ENCODE data around the gene UFSP2. TPM values are rescaled to one million over a fixed set of nuclear protein-coding genes. Genes with fewer than 3 reads are reported as not detected.
"Not testable (repeated sequence)": the region's sequence is repeated elsewhere in the genome, so short reads cannot be mapped to it uniquely, and the experiment has no call there.

Gene UFSP2
- total RNA-seq, 1 donor from 2014 or later: 26.4 TPM

DNA sequence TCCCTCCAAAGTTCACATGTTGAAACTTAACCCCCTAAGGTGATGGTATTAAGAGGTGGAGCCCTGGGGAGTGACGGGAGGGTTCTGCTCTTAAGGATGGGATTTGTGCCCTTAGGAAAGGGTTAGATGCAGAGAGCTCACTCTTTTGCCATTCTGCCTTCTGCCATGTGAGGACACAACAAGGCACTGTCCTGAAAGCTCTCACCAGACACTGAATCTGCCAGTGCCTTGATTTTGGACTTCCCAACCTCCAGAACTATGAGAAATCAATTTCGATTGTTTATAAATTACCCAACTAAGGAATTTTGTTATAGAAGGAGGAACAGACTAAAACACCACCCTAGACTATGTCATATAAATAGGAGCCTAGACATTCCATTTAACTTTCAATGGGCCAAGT, 41.7 kb downstream of the UFSP2 start:
- DNase-seq (ENCODE audit: low read depth in 2 of 2): no peak

DNA sequence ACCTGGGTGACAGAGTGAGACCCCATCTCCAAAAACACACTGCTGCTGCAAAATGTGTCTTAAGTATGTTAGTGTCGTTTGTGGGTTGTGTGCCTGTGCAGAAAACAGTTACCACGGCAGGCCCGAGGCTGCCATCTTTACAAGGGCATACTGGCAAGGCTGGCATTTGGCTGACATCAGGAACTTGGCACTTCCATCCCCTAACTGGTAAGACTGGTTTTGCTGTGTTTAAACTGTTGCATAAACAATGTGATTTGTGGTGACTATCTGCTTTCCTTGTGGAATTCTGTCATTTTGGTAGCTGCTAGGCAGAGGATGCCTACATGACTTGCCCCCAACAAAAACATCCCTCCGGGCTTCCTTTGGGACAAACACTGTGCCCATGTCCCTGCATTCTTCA, 42.3 kb downstream of the UFSP2 start:
- no peak for DNase-seq (ENCODE audit: low read depth in 2 of 2)

DNA sequence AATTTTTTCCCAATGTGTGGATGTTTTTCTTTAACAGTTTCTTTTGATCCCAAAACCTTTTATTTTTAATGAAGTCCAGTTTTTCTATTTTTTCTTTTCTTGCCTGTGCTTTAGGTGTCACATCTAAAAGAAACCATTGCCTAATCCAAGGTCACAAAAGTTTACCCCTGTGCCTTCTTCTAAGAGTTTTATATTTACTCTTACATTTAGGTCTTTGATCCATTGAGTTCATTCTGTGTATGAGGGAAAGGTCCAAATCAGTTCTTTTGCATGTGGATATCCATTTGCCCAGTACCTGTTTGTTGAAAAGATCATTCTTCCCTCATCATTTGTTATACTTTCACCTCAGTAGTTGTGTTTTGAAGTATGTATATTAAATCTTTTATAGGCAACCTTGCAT, 43.0 kb downstream of the UFSP2 start:
- DNase-seq (ENCODE audit: low read depth in 2 of 2): no peak

DNA sequence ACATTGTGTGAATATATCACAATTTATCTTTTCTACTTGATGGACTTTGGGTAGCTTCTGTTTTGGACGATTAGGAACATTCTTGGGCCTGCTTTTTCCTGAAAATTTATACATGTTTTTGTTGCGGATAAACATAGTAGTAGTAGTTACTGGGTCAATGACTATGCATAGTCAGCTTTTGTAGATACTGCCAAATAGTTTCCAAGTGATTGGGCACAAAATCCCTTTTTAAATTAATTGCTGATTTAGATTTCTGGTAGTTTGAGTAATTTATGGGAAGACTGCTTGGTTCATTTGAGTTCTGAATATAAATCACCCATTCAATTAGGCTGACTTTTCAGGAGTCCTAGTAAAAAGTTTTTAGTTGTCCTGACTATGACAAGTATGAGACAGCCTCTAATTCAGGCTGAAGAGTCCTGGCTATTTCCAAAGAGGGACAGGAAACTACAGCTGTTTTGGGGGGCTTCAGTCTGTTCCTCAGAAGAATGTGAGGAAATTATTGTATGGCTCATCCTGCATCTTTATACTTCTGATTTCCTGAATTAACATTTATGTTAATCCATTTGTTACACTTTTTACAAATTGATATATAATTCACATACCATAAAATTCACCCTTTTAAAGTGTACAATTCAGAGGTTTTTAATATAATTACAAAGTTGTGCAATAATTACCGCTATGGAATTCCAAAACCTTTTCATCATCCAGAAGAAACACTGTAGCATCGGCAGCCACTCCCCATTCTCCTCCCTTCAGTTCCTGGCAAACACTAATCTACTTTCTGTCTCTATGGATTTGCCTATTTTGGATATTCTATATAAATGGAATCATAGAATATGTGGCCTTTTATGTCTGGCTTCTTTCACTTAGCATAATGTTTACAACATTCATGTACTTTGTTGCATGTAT, 44.2 kb downstream of the UFSP2 start:
- DNase-seq (ENCODE audit: low read depth in 2 of 2): no peak

DNA sequence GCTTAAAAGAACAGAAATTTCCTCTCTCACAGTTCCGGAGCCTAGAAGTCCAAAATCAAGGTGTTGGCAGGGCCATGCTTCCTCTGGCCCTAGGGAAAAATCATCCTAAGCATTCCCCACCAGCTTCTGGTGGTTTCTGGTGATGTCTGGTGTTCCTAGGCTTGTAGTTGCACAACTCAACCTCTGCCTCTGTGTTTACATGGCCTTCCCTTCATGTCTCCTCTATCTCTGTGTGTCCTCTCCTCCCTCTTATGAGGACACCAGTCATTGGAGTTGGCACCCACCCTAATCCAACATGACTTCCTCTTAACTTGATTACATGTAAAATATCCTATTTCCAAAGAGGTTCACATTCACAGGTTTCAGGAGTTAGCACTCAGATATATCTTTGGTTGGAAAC, 45.4 kb downstream of the UFSP2 start:
- no peak for DNase-seq (ENCODE audit: low read depth in 2 of 2)

DNA sequence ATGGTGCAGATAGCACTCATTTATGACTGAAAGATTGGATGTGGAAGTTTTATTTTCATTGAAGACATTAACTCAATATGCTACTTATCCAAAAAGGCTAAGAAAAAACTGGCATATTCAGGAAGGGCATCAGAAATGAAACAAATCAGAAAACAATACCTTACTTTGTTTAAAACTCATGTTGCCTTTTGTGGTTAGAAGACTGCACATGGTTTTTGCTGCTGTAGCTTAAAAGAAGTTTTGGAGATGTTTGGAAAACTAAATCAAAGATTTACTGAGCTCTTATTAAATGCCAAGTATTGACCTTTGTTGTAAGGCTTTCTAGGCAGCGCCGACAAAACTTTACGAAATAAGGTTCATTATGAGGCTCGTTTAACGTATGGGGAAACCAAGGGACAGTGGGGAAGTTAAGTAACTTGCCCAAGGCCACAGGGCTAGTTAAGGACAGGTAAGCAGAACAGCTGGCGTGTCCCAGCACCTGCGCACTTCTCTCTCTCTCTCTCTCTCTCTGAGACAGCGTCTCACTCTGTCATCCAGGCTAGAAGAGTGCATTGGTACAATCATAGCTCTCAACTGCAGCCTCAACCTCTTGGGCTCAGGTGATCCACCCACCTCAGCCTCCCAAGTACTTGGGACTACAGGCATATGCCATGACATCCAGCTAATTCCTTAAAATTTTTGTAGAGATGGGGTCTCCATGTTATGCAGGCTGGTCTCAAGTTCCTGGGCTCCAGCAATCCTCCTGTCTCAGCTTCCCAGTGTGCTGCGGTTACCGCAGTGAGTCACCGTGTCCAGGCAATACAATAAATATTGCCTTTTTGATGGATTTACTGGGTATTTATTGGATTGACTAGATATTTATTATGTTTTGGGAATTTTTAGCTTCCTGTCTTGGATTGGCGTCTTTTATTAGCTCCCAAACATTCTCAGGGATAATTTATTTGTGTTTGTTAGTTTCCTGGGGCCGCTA, 46.2 kb downstream of the UFSP2 start:
- no peak for DNase-seq (ENCODE audit: low read depth in 2 of 2)

DNA sequence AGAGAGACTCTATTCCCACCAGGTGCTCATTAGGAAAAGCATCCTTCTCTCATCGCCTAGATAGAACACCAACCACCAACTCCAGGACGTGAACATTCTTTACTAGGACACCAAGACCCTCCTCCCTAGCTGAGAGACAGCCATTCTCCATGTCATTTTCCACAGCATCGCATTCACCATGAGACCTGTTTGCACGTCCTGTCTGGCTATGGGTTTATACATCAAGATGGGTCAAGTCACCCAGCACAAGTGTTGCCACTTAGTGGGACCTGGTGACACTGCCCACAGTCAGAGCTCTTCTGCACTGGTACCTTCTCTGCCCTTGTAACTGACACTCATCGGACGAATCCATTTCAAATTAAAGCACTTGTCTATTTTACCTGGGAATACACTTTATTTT, 47.5 kb downstream of the UFSP2 start:
- no peak for DNase-seq (ENCODE audit: low read depth in 2 of 2)

DNA sequence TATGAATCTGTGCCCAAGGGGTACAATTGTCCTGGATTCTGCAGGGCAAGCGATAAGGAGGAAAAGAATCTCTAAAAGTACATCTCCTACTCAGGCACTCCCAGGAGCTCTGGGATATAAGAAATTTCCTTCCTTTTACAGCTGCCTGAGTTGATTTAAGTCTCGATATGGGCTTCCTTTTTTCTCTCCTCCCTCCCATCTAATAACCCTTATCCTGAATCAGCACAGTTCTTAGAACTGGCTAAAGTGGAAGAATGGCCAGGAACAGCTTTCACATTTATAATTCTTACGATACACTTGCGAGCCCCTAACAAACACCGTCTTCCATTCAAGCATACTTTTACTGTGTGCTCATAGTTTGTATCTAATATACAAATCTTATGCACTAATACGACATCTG, 51.2 kb downstream of the UFSP2 start:
- DNase-seq (ENCODE audit: low read depth in 2 of 2): no peak

DNA sequence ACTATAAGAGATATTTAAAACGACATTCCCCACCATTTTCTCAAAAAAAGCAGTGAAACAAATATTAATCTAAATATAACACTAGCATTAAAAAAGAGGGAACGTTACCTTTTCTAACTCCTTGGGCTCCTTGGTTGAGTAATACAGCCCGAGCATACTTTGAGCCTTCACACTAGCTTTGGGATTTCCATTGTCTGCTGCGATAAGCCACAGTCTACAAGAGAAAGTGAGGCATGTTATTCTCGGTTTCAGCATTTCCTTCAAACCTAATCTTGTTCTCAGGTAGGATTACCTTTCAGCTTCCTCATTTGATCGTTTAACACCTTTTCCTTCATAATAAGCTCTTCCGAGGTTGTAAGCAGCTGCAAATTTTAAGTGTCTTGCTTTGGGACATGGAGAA, 51.7 kb downstream of the UFSP2 start:
- no peak for DNase-seq (ENCODE audit: low read depth in 2 of 2)

DNA sequence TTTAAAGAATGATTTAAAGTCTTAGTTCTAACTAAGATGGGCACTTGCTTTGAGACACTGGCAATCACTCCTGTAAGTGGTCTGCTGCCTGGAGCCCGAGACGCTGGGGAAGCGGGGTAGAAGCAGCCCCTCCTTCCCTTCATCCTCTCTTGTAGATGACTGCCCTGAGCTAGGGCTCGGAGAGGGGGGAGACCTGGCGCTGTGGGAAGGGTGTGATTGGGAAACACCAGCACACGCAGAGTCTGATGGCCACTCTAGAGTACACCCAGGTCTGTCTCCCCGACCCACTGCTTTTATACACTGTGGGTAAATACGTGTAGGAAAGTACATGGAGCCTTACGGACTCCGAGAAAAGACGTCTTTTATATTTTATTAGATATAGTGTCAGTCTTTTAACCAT, 54.1 kb downstream of the UFSP2 start:
- DNase-seq (ENCODE audit: low read depth in 2 of 2): no peak

DNA sequence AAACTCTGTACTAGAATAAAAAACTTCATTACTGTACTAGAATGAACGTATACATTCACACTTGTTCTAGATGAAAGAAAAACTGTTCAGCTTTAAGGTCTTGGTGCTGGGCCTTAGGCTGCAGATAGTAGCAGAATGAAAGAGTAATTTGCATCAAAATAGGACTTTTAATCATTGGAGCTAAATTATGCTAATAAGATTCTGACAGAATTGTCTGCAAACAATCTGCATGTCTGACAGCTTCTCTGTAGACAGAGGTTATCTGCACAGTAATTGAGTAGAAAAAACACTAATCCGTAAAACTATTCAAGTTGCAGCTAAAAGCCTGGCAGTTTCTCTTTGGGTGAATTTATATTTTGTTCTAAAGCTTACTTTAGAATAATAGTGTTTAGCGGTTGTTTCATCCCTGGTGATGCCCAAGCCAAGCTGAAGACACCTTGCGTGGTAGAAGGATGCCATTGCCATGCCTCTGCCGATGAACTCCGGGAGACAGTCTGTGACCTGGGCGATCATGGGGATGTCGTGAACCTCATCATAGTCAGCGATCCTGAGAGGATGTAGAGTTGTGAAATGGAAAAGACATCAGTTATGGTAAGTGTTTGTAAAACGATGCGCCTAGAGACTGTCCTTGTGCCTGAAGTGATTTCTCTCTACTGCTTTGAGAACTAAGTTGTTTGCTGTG, 55.4 kb downstream of the UFSP2 start:
- DNase-seq (ENCODE audit: low read depth in 2 of 2): no peak

DNA sequence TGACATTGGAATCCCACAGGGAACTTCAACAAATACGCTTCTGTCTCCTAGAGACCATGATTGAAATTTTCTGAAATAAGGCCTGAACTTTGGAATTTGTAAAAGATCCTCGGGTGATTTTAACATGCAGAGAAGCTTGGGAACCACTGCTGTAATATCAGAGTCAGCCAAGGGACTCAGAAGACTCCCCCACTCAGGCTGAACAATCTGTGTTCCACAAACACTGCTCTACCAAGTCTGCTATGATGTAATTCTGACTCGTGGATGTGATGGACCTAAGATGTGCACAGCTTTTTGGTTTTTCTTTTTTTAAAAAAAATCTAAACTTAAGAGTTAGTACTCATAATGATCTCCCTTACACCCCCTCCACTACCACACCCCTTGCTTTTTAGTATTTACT, 56.0 kb downstream of the UFSP2 start:
- no peak for DNase-seq (ENCODE audit: low read depth in 2 of 2)

DNA sequence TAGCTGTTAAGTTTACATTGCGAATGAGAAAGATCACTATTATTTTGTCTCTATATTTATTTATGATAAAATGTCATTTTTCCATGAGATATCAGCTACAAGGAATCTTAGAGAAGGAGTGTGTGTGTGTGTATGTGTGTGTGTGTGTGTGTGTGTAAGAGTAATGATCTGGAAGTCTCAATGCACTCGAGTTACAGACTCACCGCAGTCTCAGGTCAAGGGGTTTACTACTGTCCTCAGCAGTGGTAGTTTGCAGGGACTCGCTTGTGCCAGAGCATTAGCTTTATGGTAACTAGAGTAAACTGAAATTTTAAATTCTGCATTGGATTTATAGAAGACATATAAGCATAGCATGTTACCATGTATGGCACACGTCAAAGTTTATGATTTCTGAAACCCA, 60.9 kb downstream of the UFSP2 start:
- DNase-seq (ENCODE audit: low read depth in 2 of 2): no peak

DNA sequence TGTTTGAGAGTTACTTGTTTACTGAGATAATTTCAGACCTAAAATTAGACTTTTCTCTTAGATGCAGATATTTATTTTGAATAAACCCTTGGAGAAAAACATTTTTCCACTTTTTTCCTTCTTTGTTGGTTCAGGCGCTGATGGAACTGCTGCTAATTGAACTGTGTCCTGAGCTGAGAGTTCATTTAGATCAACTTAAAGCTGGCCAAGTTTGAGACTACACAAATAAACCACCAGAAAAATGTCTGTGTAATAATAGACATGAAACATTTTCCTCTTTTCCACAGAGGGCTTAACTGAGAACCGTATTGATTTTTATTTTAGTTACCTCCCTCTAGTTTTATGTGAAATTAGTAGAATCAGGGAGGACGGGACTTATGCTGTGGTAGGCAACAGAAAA, 62.5 kb downstream of the UFSP2 start:
- DNase-seq (ENCODE audit: low read depth in 2 of 2): no peak

DNA sequence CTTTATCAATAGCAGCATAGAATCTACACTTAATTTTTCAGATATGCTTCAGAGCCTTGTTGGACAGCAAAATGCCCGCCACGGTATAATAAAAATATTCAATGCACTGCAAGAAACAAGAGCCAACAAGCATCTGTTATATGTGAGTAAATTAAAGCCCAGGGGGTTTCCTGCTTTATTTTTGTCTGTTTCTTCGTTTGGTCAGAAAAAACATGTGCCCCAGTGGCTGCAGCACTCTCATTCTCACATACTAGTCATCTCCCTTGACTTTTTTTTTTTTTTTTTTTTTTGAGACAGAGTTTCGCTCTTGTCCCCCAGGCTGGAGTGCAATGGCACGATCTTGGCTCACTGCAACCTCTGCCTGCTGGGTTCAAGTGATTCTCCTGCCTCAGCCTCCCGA, 63.2 kb downstream of the UFSP2 start:
- DNase-seq (ENCODE audit: low read depth in 2 of 2): not testable (repeated sequence)

DNA sequence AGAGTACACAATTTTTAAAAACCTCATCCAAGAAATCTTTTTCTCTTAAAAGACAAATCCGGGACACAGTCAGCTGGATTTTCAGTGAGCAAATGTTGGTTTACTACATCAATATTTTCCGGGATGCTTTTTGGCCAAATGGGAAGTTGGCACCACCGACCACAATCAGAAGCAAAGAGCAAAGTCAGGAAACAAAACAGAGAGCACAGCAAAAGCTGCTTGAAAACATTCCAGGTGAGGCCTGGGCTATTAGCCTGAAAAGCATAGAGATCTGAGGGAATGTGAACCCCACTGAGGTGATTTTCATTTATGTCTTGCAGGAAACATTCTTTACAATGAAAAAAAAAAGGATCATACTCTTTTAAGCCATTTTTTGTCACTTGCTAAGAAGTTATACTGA, 63.9 kb downstream of the UFSP2 start:
- DNase-seq (ENCODE audit: low read depth in 2 of 2): peak in 1 of 2 donors; percentile 16

DNA sequence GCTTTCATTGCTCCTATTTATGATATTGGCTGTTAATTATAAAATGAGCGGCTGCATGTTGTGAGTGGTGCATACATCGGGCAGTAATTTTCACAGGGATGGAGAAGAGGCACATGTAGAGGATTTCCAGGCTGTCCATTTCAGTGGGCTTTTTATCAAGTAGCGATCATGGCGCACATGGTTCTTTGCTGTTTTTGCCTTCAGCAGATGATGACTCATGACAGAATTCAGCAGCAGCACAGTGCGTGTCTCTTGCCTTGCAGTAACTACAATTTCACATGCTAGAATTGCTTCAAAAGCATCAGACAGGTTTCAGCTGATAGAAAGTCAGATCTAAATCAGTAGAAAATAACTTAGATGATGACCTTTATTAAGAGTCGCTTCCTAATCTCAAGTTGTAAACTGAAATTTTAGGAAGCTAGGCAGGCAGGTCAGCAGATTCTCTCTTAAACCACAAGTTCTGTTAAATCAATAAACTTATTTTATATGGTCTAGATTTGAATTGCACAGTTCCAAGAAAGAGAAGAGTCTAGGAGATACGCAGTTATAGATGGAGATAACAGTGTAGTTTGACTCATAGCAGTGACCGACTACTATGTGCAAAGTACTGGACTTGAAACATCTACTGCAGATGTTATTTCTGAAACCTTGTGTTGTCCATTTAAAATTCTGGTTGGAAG, 65.9 kb downstream of the UFSP2 start:
- peak in 1 of 2 donors; percentile 80 for DNase-seq (ENCODE audit: low read depth in 2 of 2)

DNA sequence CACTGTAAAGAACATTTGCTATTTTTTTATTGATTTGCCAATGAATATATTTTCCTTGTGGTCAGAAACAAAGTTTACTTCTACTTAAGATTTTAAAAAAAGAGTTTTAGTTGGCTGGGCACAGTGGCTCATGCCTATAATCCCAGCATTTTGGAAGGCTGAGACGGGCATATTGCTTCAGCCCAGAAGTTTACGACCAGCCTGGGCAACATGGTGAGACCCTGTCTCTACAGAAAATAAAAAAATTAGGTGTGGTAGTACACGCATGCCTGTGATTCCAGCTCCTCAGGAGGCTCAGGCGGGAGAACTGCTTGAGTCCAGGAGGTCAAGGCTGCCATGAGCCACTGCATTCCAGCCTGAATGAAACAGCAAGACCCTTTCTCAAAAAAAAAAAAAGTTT, 66.8 kb downstream of the UFSP2 start:
- peak in 1 of 2 donors; percentile 43 for DNase-seq (ENCODE audit: low read depth in 2 of 2)

DNA sequence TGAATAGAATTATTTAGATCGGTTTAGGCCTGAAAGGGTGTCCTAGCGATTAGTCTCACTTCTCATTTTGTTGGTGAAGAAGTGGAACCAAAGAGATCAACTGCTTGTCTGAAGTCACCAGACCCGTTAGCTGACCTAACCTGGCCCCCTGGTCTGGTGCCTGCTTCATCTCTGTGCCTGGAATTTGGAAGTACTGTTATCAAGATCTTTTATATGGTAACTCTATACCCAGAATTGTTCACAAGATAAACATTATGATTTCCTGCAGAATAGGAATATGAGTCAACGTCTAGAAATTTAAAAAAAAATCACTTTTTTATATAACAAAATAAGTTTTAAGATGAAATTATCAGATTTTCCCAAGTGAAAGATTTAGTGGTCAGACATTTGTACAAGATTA, 67.2 kb downstream of the UFSP2 start:
- DNase-seq (ENCODE audit: low read depth in 2 of 2): peak in 1 of 2 donors; percentile 89

DNA sequence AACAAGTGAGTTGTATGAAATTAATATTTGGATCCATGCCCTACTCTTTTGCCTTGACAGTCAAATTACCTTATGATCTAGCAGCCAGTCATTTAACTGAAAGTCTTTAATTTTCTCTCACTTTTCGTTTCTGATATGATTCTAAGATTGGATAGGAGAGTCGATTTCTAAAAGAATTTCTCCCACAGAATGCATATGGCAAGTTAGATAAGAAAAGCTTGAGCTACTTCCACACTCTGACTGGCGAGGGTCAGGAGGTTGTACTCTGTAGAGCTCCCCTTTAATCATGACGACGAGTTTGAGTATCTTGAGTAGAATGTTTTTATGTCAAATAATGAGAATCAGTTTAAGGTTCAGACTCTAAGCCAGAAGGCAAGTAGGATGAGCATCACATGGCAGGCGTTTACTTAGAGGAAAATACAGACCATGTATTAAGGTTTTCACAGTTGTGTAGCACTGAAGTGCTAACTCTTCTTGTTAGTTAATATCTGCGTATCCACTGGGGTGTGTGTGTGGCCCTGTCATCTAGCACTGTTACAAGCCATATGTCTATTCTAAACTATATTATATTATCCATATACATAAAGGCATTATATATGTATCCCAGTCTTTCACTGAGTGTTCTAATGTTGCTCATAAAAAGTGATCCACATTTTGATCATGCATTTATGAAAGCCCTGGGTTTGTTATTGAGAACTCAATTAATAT, 67.9 kb downstream of the UFSP2 start:
- DNase-seq (ENCODE audit: low read depth in 2 of 2): no peak

DNA sequence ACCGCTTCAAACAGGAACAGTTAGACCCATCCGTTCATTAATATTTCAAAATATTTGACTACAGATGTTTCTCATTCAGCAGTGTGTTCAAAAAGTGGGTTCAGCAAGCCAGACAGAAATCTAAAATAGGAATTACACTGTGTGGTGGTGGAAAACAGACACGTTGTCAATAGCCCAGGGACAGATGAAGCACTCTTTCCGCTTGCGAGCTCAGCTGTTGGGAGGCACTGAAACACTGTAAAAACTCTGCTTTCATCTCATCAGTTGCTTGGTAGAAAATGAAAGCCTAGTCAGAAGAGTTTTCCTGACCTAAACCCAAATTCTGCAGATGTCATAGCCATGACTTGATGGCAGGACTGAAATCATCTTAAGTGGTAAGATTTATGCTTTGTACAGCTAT, 68.6 kb downstream of the UFSP2 start:
- no peak for DNase-seq (ENCODE audit: low read depth in 2 of 2)

Measured in dermis microvascular lymphatic vessel endothelial cell (primary cell).